Esophagus muscularis mucosa (tissue), 4 donors: ENCODE measurements around the gene ITGB8. TPM values are rescaled to one million over a fixed set of nuclear protein-coding genes. Genes with fewer than 3 reads are reported as not detected.
"Not testable (repeated sequence)": the region's sequence is repeated elsewhere in the genome, so short reads cannot be mapped to it uniquely, and the experiment has no call there.

ENCODE experiments used
- DNase-seq: peaks from one replicate; pipeline ENCODE4 v3.0.0-alpha.2; 2017; ENCODE audit errors: extremely low spot score
- H3K27ac ChIP-seq, 4 donors: fragments of 200-600 bp; sonication (generic); replicated peaks in 1 of 4; 1 replicate in 3 of 4; 2 replicates in 1 of 4; pipeline ENCODE4 v1.5.1; 2016 to 2019; ENCODE audit warnings: mild to moderate bottlenecking in 1 of 4
- H3K27me3 ChIP-seq, 4 donors: fragments of 200-600 bp; sonication (generic); one replicate each; pipeline versions ENCODE4 v1.5.1 to v1.6.0; 2016 to 2019
- H3K36me3 ChIP-seq, 4 donors: fragments of 200-600 bp; sonication (generic); one replicate each; pipeline ENCODE4 v1.5.1; 2016 to 2019
- H3K4me1 ChIP-seq, 4 donors: fragments of 200-600 bp; sonication (generic); one replicate each; pipeline ENCODE4 v1.5.1; 2016 to 2019
- H3K4me3 ChIP-seq, 4 donors: fragments of 200-600 bp; sonication (generic); 1 replicate in 2 of 4; 2 replicates in 2 of 4; pipeline ENCODE4 v1.5.1; 2016 to 2019; ENCODE audit warnings: mild to moderate bottlenecking in 4 of 4, moderate library complexity in 1 of 4
- H3K9me3 ChIP-seq, 4 donors: fragments of 200-600 bp; sonication (generic); 1 replicate in 3 of 4; 2 replicates in 1 of 4; pipeline ENCODE4 v1.5.1; 2016 to 2019
- CTCF ChIP-seq, 3 experiments: fragments of 200-600 bp in 2 of 3; fragments of 450-650 bp in 1 of 3; sonication (generic) in 2 of 3; IDR thresholded peaks; one replicate each; pipeline ENCODE4 v1.5.1; 2017 to 2019; ENCODE audit warnings: antibody characterized with exemption in 3 of 3, mild to moderate bottlenecking in 2 of 3, moderate library complexity in 1 of 3
- EP300 ChIP-seq: sonication (generic); formaldehyde crosslinking; IDR thresholded peaks from one replicate; pipeline ENCODE4 v1.6.1; 2017; ENCODE audit warnings: antibody characterized with exemption
- POLR2A ChIP-seq: fragments of 450-650 bp; IDR thresholded peaks from one replicate; pipeline ENCODE4 v1.6.1; 2017; ENCODE audit warnings: antibody characterized with exemption, moderate library complexity, mild to moderate bottlenecking, low read depth
- POLR2AphosphoS5 ChIP-seq, 2 donors: sonication (generic); formaldehyde crosslinking; IDR thresholded peaks; one replicate each; pipeline ENCODE4 v1.6.1; 2017; ENCODE audit warnings: antibody characterized with exemption in 2 of 2
- WGBS: methylation state at CpG from one replicate; pipeline ENCODE4 v1.1.5; 2018; 5-methylcytosine and 5-hydroxymethylcytosine counted together
- intact Hi-C: fragments of 100-400 bp; cut with DNase I; formaldehyde crosslinking; loops from one replicate; pipeline ENCODE4 v1.15.1; 2023
- total RNA-seq, 4 donors: library from RNA; depleted of rRNA; stranded (reverse); fragments of >200 nt; gene quantifications; one replicate each; pipeline versions ENCODE4 v1.1.0 to v1.2.1, GENCODE V29; 2016

The ITGB8 gene
- total RNA-seq, 4 donors from 2014 or later: 19.5 to 30.4 (median 21.5) TPM

DNA sequence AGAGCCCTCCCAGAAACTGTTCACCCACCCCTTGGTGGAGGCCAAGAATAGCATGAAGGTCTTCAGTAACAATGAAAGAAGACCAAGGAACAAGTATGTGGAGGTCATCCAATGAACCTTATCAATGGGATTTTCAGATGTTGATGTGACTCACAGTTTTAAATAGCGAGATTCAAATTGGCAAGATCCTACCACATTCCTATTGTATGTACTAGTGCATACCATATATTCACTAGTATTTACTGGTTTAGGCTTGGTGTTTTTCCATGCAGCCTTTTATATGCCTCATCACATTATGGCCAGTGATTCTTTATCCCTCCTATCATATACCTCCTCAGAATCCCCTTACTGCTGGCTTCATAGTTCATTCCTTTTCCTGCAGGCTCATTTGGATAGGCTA is 54.4 kb downstream of the ITGB8 start:
- no peak for DNase-seq
- intact Hi-C loops: no loop called here
- Histone ChIP-seq H3K27ac (no peak overlapping the region), H3K36me3 (peaks cover 0 to 38% (median 8%) of the 10 kb centered on the region in 4 donors), H3K9me3 (no peaks in the 10 kb centered on the region), H3K4me3 (no peak overlapping the region), H3K4me1 (no peaks in the 10 kb centered on the region), H3K27me3 (no peaks in the 10 kb centered on the region)
- TF ChIP-seq POLR2A (no peak), EP300 (no peak), POLR2AphosphoS5 (IDR thresholded peaks at IDR 0.05) (no peak), CTCF (IDR thresholded peaks at IDR 0.05) (no peak)
- WGBS: 88% methylated on average over 1 of the region's 1 CpG

DNA sequence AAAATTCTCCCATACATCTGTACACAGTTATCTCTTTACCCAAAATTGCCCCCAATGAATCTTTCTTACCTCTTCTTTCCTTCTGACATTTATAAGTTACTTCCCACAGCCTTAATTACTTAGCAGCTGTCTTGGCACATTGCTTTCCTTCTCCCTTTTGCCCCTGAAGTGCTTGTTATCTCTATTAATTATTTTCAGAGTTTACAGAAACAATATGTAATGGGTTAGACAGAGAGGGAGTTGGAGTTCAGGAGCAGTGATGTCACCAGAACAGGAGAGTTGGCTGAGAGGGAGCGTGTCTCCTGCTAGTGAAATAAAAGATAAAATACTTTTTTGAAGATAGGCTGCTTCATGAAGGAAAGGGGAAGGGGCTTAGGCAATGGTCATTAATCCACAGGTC is 57.4 kb downstream of the ITGB8 start:
- intact Hi-C loops: no loop called here
- WGBS: 71% methylated on average over 1 of the region's 1 CpG
- TF ChIP-seq POLR2A (no peak), POLR2AphosphoS5 (IDR thresholded peaks at IDR 0.05) (no peak), EP300 (no peak), CTCF (IDR thresholded peaks at IDR 0.05) (no peak)
- H3K4me1 ChIP-seq: peaks cover 0 to 4% (median 0%) of the 10 kb centered on the region in 4 donors
- H3K9me3 ChIP-seq: no peaks in the 10 kb centered on the region
- no peaks in the 10 kb centered on the region for H3K27me3 ChIP-seq
- H3K4me3 ChIP-seq: no peak overlapping the region
- no peak for DNase-seq
- H3K36me3 ChIP-seq: peaks cover 0 to 22% (median 0%) of the 10 kb centered on the region in 4 donors
- H3K27ac ChIP-seq: no peak overlapping the region

GRCh38 chr7:20389192-20389591 is 58.5 kb downstream of the ITGB8 start:
- H3K9me3 ChIP-seq, intact Hi-C loops, DNase-seq, H3K27ac ChIP-seq, H3K27me3 ChIP-seq, H3K4me3 ChIP-seq, H3K4me1 ChIP-seq: not testable (repeated sequence)
- peaks cover 0 to 17% (median 0%) of the 10 kb centered on the region in 4 donors for H3K36me3 ChIP-seq
- 78% methylated on average over 2 of the region's 2 CpGs for WGBS

- no peak for TF ChIP-seq POLR2AphosphoS5 (IDR thresholded peaks at IDR 0.05)
- TF ChIP-seq POLR2A: no peak
- TF ChIP-seq CTCF (IDR thresholded peaks at IDR 0.05): no peak
- no peak for TF ChIP-seq EP300
- Histone ChIP-seq H3K4me1 (peaks cover 0 to 4% (median 0%) of the 10 kb centered on the region in 4 donors), H3K27ac (no peak overlapping the region), H3K36me3 (peaks cover 0 to 37% (median 5%) of the 10 kb centered on the region in 4 donors), H3K27me3 (no peaks in the 10 kb centered on the region), H3K9me3 (no peaks in the 10 kb centered on the region), H3K4me3 (no peak overlapping the region)
- WGBS: 88% methylated on average over 2 of the region's 2 CpGs
- intact Hi-C loops: no loop called here
- no peak for DNase-seq
Observed at GRCh38 chr7:20393021-20393610, 62.4 kb downstream of the ITGB8 start.

DNA sequence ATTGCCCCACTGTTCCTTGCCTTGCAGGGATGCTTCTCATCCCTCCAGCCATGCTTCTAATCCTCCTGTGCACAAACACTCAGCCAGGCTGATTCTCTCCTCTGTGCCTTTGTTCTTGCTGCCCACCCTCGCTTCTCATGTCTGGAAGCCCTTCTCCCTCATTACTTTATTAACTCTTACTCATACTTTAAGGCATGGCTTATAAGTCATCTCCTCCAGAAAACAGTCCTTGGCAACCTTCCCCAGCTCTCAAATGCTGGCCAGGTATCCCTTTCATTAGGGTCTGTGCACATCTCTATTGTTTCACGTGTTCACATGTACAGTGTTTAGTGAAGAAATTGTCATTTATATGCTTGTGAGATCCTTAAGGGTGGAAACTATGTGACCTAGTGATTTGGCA is 62.9 kb downstream of the ITGB8 start:
- peaks cover 0 to 4% (median 0%) of the 10 kb centered on the region in 4 donors for H3K4me1 ChIP-seq
- DNase-seq: no peak
- H3K27me3 ChIP-seq: no peaks in the 10 kb centered on the region
- TF ChIP-seq POLR2AphosphoS5 (IDR thresholded peaks at IDR 0.05): no peak
- TF ChIP-seq EP300: no peak
- no peak for TF ChIP-seq CTCF (IDR thresholded peaks at IDR 0.05)
- TF ChIP-seq POLR2A: no peak
- 84% methylated on average over 2 of the region's 2 CpGs for WGBS
- peaks cover 0 to 37% (median 5%) of the 10 kb centered on the region in 4 donors for H3K36me3 ChIP-seq
- H3K27ac ChIP-seq: no peak overlapping the region
- intact Hi-C loops: no loop called here
- H3K4me3 ChIP-seq: no peak overlapping the region
- H3K9me3 ChIP-seq: no peaks in the 10 kb centered on the region
